LNCAP (cell line): ENCODE measurements around the gene BRD1.

Experiments used
- CTCF ChIP-seq: fragments of 450-650 bp; IDR thresholded peaks from 2 replicates; pipeline ENCODE4 v1.5.1; 2017; ENCODE audit warnings: mild to moderate bottlenecking

Gene BRD1

GRCh38 chr22:49797706-49798105, 30.0 kb downstream of the BRD1 start:
- TF ChIP-seq CTCF: no peak

DNA sequence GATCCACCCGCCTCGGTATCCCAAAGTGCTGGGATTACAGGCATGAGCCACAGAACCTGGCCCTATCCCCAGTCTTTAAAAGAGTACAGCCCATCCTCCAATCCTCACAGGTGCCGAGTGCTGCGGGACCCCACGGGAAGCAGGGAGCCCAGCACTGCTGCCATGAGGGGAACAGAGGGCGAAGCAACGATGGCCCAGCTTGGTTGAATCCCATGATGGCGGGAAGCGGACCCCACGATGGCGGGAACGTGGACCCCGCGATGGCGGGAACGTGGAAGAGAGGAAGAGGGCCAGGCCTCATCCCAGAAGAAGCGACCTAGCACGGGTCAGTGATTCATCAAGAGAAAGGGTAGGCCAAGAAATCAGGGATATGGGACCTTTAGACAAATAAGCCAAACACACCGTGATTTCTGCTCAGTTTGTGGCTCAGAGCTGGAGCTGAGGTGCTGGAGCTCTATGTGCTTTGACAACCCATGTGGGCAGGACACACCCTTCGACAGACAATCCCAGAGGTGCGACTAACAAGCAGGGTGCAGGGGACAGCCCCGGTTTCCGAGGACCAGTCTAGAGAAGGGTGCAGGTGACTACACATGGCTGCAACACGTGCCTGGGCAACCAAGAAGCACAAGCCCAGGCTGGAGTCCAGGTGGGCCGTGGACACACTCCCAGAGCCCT, 30.9 kb downstream of the BRD1 start:
- no peak for TF ChIP-seq CTCF

- TF ChIP-seq CTCF: no peak
These were observed 32.2 kb downstream of the BRD1 start for GRCh38 chr22:49795521-49795920.

GRCh38 chr22:49793871-49794270, 33.8 kb downstream of the BRD1 start:
- no peak for TF ChIP-seq CTCF

DNA sequence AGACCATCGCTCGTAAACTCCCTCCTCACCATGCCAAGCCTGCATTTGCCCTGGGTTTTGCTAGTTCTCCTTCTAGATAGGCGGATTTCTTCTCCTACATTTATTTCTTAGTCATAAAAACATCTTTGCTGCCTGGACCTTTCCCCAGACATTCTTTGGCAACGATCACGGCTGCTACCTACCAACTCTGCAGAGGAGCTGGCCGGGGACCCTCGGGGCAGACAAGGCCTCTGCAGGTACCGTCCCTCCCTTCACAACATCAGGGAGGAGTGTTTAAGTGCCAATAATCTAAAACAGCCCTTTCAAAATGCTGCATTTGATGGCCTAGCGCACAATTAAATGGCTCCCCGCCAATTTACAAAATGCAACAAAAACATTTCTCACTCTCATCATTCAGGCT, 34.4 kb downstream of the BRD1 start:
- no peak for TF ChIP-seq CTCF

GRCh38 chr22:49792107-49792506, 35.6 kb downstream of the BRD1 start:
- TF ChIP-seq CTCF: no peak

DNA sequence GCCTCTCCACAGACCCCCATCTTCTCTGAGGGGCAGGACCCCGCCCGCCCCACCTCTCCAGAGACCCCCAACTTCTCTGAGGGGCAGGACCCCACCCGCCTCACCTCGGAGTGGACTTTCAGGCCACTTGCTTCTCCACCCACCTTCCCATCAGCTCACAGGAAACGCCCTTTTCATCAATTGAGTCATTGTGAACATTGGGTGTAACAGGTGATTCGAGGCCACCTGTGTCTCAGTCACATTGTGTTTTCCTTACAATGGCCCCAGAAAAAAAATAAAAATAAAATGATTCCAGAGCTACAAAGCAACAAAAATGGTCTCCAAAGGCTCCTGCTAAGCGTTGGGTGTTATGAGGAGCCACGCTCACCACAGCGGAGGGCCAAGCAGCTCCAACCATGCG, 36.0 kb downstream of the BRD1 start:
- no peak for TF ChIP-seq CTCF

GRCh38 chr22:49790912-49791311, 36.8 kb downstream of the BRD1 start:
- no peak for TF ChIP-seq CTCF
